C4-2B (cell line): Measurements from ENCODE around the gene OR51E1.

Source experiments
- ZFX ChIP-seq: fragments of 450-650 bp; IDR thresholded peaks from 2 replicates; pipeline ENCODE4 v1.6.1; 2017
- TF ChIP-seq, protein P1 (sequence below): fragments of 450-650 bp; conservative IDR thresholded peaks from 2 replicates; pipeline ENCODE4 v1.5.1; 2017; ENCODE audit warnings: mild to moderate bottlenecking

DNA sequence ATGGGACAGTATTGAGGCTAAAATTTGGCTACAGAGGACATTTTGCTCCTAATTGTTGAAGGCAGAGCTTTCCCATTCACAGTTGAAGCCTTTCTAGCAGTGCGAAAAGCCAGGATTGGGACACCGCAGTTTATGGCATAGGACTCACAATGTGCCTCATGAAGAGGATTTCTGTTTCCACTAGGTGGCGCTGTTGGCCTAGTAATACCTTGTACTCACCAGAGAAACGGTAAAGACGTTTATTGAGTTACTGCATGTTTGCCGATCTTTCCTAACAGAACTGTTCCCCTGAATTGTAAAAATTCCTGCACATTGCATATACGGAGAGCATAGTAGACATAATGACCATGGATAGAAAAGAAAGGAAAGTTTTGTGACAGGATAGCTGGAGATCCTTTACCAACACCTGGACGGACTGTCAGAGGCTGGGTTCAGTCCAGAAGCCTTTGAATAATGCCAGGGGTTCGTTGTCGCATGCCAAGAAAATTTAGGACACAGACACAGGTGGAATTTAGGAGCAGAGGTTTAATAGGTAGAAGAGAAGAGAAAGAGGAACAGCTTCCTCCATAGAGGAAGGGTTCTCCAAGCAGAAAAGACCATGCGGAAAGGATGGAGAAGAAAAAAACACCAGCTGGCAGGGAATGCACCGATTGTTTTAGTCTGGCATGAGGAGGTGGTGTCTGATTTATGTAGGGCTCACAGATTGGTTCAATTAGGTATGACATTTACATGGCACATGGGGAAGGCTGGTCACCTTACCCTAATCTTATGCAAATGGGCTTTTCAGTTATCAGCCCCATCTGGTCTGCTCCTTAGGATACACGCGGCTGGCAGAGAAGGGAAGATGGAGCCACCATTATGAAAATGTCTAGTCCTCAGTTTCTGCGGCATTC is 17.3 kb upstream of the OR51E1 start:
- TF ChIP-seq, protein P1, sequence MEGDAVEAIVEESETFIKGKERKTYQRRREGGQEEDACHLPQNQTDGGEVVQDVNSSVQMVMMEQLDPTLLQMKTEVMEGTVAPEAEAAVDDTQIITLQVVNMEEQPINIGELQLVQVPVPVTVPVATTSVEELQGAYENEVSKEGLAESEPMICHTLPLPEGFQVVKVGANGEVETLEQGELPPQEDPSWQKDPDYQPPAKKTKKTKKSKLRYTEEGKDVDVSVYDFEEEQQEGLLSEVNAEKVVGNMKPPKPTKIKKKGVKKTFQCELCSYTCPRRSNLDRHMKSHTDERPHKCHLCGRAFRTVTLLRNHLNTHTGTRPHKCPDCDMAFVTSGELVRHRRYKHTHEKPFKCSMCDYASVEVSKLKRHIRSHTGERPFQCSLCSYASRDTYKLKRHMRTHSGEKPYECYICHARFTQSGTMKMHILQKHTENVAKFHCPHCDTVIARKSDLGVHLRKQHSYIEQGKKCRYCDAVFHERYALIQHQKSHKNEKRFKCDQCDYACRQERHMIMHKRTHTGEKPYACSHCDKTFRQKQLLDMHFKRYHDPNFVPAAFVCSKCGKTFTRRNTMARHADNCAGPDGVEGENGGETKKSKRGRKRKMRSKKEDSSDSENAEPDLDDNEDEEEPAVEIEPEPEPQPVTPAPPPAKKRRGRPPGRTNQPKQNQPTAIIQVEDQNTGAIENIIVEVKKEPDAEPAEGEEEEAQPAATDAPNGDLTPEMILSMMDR = peak; percentile 82
- no peak for TF ChIP-seq ZFX
